HG03060 (cell line): ENCODE data around the gene IQCE.
"Not testable (repeated sequence)": the region's sequence is repeated elsewhere in the genome, so short reads cannot be mapped to it uniquely, and the experiment has no call there.

Source experiments
- ATAC-seq: cut with Tn5 transposase; IDR thresholded peaks from one replicate; pipeline ENCODE4 v1.9.1; 2021; ENCODE audit warnings: low read depth, moderate number of reproducible peaks; ENCODE audit not compliant: unreplicated experiment

IQCE gene

DNA sequence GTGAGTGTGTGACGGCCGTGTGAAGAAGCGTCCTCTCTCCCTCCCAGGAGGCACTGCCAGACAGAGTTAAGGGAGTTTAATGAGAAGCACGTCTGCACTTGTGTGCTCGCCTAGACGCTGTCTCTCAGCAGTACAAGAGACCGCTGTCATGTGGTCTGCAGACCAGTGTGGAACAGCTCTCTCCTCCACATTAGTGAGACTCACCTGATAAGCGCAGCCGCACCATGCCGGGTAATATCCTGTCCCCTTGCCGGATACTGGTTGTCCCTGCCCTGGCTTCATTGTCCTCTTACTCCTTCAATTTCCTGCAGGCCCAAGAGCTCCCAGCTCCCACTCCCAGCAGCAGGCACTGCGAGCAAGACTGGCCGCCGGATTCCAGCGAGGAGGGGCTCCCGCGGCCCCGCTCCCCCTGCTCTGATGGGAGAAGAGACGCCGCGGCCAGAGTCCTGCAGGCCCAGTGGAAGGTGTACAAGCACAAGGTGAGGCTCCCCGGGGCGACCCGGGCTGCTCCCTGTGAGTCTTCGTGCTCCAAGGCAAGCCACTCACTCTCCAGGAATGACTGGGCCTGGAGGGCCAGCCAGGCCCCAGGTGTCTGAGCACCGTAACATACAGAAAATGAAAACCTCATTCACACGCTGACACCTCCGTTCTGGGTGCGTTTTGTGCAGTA is 39.5 kb downstream of the IQCE start:
- no peak for ATAC-seq

DNA sequence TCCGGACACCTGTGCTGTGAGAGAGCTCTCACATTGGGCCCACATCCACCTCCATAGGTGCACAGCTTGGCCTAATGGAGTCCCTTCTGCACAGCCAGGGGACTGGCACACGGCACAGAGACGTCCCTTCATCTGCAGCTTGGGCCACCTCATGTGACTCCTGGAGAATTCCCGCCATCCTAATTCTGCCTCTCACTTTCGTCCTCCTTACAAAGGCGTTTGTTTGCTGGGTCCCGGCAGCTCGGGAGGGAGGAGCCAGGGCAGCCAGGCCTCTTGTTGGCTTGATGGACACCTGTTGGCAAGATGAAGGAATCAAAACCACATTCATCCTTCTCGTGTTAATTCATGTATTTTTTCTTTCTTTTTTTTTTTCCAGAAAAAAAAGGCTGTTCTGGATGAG is 42.3 kb downstream of the IQCE start:
- no peak for ATAC-seq

DNA sequence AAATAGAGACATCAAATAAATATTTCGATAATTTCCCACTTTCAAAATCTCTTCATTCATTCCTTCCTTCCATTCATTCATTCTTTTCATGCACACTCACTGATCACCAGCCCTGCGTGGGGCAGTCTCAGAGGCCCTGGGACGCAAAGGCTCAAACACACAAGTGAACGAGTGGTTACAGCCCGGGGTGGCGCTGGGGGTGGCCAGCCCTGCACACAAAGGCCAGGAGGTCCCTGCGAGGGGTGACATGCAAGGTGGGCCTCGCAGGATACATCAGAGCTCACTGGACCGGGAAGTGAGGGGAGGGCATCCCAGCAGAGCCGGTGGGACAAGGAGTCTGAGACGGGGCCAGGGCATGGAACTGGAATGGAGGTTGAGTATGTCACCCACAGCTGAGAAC is 43.1 kb downstream of the IQCE start:
- no peak for ATAC-seq

DNA sequence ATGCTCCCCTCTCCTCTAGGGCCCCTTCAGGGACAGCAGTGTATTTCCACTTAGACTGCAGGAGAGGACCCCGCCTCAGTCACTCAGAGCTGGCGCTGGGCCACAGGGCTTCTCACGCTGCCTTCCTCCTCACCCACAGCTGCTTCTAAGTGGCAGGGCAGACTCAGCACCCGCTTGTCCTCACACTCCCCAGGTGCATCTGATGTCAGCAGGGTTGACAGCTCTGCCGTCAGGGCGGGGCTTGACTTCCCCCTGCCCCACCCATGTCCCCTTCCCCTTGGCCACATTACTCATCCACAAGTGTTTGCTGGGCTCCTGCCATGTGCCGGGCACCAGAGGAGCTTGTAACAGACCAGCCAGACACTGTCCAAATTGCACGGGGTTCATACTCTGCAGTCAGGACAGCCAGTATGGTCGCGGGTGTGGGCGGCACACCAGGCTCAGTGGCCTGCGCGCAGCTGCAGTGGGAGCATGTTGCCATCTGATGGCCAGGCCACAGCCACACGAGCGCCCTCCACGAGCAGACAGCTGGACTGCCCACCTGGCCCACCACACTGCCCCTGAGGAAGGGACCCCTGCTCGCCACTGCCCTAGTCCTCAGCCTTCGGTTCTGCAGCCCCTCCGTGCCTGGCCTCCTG is 43.7 kb downstream of the IQCE start:
- ATAC-seq: no peak

DNA sequence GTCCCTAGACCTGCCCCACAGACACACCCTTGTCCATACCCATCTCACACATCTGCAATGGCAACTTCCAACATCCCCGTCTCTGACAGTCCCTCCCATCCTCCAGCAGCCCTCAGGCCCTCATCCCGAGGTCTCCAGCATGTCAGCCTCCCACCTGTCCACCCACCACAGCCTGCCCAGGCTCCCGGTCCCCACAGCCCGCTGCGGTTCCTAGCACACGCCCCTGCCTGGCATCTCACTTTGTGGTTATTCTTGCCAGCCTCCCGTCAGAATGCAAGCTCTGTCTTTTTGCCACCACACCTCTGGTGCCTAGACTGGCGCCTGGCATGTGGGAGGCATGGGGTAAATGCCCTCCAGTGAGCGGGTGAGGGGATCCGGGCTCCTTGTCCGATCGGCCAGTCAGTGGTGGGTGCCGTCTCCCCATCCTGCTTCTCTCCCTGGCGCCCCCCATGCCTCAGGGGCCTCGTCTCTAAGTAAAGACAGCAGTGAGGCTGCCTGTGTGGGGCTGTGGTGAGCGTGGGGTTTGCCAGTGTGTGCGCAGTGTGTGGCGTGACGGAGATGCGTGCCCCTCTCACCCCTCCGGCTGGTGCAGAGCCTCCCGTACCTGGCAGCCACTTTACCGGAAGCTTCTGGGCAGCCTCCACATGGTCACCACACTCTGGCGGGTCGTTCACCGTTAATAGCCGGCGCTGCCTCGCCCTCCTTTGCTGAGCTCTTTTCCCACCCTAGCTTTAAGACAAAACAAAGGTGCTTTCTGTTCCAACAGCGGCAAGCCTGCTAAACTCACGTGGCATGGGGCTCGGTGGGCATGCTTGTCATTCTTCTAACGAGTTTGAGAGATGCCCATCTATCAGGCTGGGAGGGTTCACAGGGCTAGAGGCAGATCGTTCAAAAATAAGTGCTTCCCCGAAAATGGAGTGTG is 44.5 kb downstream of the IQCE start:
- ATAC-seq: no peak

DNA sequence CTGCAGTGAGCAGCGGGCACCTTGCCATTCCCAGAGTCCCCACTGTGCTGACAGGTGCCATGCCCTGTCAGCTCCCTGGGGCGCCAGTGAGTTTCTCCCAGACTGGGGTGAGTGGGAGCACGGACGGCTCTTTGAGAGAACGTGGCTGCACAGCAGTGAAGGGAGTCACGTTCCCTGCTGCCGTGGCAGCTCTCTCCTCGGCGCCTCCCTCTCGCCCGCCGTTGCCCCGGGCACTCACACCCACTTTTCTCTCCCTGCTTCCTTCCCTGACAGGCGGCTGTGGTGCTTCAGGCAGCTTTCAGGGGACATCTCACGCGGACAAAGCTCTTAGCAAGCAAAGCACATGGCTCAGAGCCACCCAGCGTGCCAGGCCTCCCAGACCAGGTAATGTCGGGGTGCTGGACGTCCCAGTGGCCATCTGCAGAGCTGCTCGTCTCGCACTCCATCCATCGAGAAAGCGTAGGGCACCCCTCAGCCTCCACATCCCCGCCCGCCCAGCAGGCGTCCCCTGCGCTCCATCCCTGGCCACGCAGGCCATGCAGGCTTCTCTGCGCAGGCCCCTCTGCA is 45.9 kb downstream of the IQCE start:
- ATAC-seq: no peak

DNA sequence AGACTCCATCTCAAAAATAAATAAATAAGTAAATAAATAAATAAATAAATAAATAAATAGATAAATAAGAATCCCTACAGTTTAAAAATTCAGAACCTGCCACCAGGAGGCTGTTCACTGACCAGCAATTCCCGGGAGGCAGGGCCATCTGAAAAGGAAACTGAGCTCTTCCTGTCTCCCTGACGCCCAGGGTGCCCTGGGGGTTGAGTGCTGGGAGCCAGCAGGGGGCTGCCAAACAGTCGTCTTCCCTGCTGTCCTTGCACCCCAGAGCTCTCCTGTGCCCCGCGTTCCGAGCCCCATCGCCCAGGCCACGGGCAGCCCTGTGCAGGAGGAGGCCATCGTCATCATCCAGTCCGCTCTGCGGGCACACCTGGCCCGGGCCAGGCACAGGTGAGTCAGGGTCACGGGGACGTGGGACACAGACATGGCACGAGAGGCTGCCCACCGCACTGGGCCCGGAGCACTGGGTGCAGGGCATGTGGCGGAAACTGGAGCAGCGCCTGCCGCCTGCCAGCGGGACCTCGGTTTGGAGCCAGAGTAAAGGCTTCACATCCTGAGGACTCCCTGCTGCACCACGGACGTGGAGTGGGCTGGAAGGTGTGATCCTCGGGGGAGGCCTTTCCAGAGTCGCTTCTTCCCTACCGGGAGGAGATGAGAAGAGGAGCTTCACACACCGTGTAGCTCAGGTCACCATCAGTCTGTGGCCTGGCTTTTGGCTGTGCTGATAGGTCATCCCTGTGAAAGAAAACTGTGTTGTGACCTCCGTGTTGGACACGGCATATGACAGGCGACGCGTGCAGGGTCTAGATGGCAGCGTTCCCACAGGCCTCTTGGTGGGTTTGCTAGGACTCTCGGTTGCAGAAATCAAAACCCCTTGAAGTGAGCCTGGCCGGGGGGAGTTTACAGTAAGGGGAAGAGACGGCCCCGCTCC is 47.1 kb downstream of the IQCE start:
- ATAC-seq: no peak

DNA sequence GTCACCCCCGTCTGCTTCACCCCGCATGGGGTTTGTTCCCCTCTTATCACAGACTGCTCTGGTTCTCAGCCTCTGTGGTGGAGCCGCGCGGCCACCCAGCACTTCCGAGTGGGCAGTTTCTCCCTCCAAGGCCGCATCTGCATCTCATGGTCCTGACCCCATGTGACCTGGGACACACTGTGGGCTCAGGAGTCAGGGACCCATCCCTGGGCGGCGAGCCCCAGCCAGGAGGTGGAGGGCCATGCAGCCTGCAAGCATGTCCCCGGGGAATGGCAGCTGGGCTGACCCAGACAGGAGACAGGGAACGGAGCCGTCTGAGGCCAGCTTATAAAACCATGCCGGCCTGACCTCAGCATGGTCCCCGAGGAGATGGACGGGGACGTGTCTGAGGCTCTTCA is 47.8 kb downstream of the IQCE start:
- no peak for ATAC-seq

DNA sequence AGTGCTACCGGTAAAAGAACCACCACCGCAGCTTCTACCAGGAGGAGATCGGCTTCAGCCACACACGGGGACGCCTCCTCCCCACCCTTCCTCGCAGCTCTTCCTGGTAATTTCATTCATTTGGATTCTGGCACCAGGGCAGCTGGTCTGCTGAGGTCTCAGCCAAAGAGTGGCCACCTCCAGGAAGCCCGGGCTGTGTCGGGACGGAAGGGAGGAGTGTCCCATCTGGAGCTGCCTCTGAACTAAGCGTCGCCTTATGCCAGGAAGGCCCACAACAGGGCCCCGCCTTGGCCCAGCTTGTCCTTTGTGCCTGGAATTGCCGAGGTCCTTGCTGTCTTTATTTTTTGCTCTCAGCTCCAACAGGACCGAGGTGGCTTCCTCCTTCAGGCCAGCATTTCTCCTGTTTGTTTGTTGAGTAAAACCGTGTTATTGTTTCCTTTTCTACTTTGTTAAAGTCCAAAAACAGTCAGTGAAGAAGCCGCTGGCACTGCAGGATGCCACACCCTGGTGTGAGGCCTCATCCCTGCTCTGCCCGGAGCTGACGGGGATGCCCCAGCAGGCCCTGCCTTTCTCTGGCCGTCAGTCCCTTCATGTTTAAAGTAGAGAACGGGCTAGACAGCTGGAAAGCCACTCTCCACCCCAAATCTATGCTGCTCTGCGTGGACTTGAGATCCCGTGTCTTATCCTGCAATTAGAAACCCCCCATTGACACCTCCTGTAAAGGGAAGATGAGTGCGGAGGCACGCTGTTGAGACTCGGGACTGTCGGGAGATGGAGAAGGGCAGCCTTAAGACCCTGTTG is 48.5 kb downstream of the IQCE start:
- no peak for ATAC-seq

DNA sequence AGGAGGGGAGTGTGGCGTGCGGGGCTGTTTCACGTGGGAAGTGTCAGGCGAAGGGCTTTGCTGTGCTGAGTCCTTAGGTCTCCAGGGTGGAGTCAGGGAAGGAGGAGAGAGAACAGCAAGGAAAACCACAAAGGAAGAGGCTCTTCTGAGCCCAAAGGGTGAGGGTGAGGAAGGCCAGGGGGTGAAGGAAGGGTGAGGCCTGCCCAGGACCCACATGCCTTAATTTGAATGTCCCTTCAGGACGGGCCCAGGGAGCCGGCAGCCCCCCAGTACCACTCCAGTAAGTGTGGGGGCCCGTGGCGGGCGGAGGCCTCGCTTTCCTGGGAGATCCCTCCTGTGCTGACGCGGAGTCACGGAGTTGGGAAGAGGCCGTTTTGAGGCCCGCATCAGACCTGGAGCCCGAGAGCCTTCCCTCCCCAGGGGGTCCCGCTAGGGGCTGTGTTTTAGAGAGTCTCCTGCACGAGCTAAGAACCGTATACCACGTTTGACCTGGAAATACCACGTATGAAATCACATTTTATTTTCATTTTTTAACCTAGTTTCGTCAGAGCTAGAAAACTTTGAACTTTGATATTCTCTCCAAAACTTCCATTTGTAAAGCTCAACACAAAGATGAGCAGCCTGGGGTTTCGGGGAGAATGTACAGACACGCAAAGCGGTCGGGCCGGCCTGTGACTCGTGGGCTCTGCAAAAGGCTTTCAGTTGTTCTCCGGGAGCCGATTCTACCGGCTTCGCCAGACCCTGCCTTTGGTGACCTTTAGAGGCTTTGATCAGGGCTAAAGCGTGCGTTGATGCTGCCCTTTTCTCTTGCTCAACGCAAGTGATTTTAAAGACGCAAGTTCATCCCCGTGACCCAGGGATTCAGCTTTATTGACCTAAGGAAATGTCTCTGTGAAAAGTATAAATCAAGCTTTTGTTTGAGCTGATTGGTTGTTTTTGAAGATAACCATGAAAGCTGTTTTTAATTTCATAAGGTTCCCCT is 49.4 kb downstream of the IQCE start:
- ATAC-seq: no peak

DNA sequence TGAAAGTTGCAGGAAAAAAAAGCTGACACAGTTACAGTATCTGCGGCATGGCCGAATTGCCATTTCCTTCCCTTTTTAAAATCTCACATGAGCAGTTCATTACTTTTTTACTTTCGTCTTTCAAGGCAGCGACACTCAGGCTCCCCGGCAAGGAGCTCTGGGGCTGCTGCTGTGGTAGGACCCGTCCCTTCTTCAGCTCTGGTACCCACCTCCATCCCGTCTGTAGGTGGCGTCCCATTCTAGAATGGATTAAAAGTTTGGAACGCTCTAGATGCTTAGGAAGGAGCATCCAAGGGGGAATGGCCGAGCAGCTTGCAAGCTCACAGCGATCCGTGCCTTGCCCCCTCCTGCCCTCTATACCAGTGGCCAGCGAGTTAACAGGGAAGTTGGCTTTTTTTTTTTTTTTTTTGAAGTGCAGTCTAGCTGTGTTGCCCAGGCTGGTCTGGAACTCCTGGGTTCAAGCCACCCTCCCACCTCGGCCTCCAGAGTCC is 50.2 kb downstream of the IQCE start:
- no peak for ATAC-seq

DNA sequence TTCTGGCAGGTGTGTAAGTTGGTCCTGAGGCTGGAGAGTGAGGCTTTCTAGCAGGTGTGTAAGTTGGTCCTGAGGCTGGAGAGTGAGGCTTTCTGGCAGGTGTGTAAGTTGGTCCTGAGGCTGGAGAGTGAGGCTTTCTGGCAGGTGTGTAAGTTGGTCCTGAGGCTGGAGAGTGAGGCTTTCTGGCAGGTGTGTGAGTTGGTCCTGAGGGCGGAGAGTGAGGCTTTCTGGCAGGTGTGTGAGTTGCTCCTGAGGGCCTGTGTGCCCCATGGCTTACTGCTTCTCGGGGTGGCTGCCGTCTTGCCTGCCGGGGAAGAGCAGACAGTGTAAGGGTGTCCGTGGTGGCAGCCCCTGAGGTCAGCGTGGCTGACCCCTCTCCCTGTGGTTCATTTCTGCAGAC is 50.9 kb downstream of the IQCE start:
- not testable (repeated sequence) for ATAC-seq

DNA sequence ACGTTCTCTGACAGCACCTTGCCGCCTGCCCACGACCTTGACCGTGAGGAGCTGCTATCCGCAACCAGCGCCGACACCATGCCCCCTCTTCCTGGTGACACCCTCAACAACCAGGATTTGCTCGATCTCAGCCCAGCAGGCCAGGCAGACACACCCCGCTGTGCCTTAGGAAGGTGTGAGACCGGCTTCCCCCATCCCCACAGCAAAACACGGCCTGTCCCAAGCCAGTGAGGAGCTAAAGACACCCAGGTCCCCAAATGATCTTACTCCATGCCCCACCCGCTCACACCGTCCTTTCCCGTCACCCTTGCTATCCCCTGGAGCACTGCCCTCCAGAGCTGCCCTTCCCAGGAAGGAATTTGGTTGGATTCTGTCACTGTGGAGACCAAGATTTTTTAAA is 51.7 kb downstream of the IQCE start:
- no peak for ATAC-seq

DNA sequence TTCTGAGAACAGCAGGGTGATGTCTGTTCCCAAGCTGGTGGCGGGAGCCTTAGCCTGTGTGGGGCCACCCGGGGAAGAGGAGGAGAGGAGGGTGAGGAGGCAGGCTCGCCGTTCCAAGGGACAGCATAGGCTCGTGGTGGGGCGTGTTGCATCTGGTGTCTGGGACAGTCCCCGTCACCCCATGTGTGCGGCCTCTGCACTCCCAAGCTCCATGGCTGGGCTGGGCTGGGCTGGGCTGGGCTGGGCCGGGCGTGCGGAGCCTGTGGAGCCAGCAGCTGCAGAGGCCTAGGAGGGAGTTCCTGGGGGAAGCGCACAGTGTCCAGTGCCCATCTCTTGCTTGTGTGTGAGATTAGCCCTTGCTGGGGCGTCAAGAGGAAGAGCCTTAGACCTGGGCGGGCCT is 52.1 kb downstream of the IQCE start:
- ATAC-seq: no peak

DNA sequence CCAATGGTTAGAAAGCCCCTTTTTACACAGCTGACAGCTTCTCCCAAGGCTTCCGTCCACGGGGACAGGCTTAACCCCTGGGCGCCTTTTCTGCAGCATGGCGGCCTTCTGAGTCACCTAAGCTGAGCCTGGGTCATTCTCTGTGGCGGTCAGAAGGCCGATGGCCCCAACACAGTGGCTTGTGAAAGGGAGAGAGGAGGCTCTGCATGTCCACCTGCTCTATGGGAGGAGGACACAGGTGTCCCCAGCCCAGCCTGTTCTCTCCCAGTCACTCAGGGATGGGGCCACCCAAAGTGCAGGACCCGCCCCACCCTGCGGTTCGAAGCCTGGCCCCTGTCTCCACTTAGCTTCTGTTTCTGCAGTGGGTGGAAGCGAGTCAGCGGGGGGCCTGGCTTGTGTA is 52.6 kb downstream of the IQCE start:
- ATAC-seq: no peak

DNA sequence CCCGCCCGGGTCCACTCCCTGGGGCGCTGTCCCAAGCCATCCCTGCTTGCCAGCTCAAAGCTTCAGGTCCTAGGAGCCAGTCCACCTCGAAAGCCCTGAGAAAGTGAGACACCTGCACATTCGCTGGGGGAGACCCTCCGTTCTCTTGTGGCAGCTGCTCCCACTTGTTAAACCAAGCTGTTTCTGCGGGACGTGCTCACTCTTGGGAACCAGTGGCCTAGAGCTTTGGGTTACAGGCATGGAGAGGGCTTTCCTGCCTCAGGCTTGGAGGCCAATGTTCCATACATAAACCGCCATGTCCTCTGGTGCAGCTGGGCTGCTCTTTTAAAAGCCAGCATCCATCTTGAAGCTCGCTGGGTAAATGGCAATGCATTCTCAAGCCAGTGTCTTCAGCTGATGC is 53.1 kb downstream of the IQCE start:
- ATAC-seq: no peak

DNA sequence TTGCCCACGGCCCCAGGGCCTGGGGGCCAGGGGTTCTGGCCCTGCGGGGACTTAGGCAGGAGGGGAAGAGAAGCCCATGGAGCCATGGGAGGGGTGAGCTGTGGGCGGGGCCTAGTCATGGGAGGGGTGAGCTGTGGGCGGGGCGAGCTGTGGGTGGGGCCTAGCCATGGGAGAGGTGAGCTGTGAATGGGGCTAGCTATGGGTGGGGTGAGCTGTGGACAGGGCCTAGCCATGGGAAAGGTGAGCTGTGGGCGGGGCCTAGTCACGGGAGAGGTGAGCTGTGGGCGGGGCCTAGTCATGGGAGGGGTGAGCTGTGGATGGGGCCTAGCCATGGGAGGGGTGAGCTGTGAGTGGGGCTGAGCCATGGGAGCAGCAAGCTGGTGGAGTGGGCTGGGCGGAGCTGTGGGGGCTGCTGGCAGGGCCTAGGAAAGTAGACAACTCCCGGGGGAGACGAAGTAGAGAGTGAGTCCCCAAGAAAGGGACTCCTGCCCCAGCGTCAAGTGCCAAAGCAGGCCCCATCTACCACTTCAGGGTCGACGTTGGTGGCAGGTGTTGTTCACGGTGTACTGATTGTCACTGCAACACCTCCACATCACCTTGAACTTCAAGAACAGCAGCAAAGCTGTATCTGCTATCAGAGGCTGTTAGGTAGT is 53.8 kb downstream of the IQCE start:
- ATAC-seq: no peak
